ENCODE measurements around the gene ECT2.
"Not testable (repeated sequence)": the region's sequence is repeated elsewhere in the genome, so short reads cannot be mapped to it uniquely, and the experiment has no call there.

The ECT2 gene

DNA sequence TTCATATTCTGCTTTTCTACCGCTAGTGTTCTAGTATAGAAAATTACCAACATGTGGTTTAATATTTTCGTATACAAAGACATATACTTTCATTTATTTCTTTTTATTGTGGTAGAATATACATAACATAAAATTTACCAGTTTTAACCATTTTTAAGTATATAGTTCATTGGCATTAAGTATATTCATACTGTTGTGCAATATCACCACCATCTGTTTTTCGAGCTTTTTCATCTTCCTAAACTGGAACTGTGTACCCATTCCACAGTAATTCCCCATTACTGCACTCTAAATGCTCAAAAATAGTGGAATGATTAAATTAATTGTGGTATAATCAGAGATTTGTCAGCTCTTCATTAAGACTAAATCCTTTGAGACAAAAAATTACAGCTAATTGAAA lies 62.9 kb downstream of the ECT2 start:
- CTCF ChIA-PET: no interaction called here
- POLR2A ChIA-PET: no interaction called here
- no peak for TF ChIP-seq LEF1 (IDR thresholded peaks at IDR 0.05; ENCODE audit: borderline replicate concordance)
- no peak for TF ChIP-seq FOXA1 (IDR thresholded peaks at IDR 0.05)
- TF ChIP-seq SP1 (IDR thresholded peaks at IDR 0.05): no peak
- TF ChIP-seq, protein P1, sequence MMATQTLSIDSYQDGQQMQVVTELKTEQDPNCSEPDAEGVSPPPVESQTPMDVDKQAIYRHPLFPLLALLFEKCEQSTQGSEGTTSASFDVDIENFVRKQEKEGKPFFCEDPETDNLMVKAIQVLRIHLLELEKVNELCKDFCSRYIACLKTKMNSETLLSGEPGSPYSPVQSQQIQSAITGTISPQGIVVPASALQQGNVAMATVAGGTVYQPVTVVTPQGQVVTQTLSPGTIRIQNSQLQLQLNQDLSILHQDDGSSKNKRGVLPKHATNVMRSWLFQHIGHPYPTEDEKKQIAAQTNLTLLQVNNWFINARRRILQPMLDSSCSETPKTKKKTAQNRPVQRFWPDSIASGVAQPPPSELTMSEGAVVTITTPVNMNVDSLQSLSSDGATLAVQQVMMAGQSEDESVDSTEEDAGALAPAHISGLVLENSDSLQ (IDR thresholded peaks at IDR 0.05): no peak
- TF ChIP-seq ZNF384 (IDR thresholded peaks at IDR 0.05): no peak
- TF ChIP-seq ELF4 (IDR thresholded peaks at IDR 0.05): no peak

DNA sequence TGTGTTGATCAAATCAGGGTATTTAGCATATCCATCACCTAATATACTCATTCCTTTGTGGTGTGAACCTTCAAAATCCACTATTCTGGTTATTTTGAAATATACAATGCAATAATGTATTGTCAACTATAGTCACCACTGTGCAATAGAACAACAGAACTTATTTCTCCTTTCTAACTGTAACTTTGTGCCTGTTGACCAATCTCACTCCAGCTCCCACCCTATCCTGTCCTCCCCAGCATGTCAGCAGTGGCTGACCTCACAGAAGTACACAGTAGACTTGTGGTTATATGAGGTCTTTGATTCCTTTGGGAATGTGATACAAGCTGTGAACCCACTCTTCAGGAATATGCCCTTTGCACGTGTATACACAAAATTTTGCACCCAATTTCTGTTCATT lies 64.2 kb downstream of the ECT2 start:
- TF ChIP-seq FOXA1 (IDR thresholded peaks at IDR 0.05): no peak
- no peak for TF ChIP-seq BHLHE40 (IDR thresholded peaks at IDR 0.05; ENCODE audit: borderline replicate concordance)
- no peak for TF ChIP-seq FOXK2 (IDR thresholded peaks at IDR 0.05)
- TF ChIP-seq ZNF384 (IDR thresholded peaks at IDR 0.05): no peak
- TF ChIP-seq SP1 (IDR thresholded peaks at IDR 0.05): no peak
- TF ChIP-seq TARDBP (IDR thresholded peaks at IDR 0.05): no peak
- no peak for TF ChIP-seq L3MBTL2 (conservative IDR thresholded peaks at IDR 0.05)
- TF ChIP-seq LEF1 (IDR thresholded peaks at IDR 0.05; ENCODE audit: borderline replicate concordance): no peak
- no peak for TF ChIP-seq FOXM1 (IDR thresholded peaks at IDR 0.05; ENCODE audit: borderline replicate concordance)
- TF ChIP-seq CTBP1 (IDR thresholded peaks at IDR 0.05; ENCODE audit: borderline replicate concordance): no peak
- TF ChIP-seq SUZ12 (IDR thresholded peaks at IDR 0.05): no peak
- no peak for TF ChIP-seq NFRKB (IDR thresholded peaks at IDR 0.05)
- no peak for TF ChIP-seq ELF4 (IDR thresholded peaks at IDR 0.05)
- TF ChIP-seq, protein P1 (IDR thresholded peaks at IDR 0.05): no peak
- no peak for TF ChIP-seq ARNT (IDR thresholded peaks at IDR 0.05)
- ChIA-PET POLR2A (no interaction called here), CTCF (no interaction called here)
- no peak for DNase-seq (ENCODE audit: extremely low spot score)

More for the DNA sequence above, 62.9 kb downstream of the ECT2 start:
- no peak for DNase-seq (ENCODE audit: extremely low spot score)

DNA sequence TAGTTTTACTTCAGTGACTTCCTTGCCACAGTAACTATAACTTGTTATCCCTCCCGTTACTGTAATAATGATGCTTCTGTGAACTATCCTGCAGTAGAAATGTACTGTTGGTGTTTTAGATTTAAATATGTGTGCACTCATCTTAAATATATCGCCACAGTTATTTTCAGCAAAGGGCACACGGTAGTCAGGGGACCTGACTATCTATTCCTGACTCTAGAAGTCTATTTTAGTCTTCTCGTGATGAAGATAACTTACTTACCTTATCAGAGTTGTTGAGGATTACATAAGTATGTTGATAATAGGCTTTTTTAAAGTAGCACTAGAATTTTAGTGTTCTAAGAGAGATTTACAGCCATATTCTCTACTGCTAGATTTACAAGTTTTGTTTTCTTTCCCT lies 65.3 kb downstream of the ECT2 start:
- ChIA-PET CTCF (no interaction called here), POLR2A (no interaction called here)
- no peak for DNase-seq (ENCODE audit: extremely low spot score)
- TF ChIP-seq FOXK2 (IDR thresholded peaks at IDR 0.05) (no peak), FOXM1 (IDR thresholded peaks at IDR 0.05; ENCODE audit: borderline replicate concordance) (no peak)
- TF ChIP-seq, protein P1 (IDR thresholded peaks at IDR 0.05): no peak

DNA sequence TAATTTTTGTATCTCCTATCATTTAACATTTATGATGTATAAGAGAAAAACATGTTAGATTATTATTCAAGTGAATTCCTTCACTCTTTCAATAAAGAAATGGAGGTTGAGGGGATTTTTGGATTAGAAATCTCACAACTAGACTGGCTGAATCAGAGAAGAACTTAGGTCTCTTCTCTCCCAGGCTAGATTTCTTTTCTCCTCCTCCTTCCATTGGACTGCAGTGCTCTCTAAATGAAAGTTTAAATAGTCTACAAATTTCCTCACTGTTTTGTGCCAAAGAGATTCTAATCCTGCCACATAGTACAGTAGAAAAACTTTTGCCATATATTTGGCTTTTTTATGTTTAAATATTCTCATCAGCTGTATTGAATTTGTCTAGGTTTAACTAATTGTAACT lies 65.8 kb downstream of the ECT2 start:
- no peak for TF ChIP-seq ELF4 (IDR thresholded peaks at IDR 0.05)
- POLR2A ChIA-PET: no interaction called here
- CTCF ChIA-PET: no interaction called here
- DNase-seq (ENCODE audit: extremely low spot score): no peak

DNA sequence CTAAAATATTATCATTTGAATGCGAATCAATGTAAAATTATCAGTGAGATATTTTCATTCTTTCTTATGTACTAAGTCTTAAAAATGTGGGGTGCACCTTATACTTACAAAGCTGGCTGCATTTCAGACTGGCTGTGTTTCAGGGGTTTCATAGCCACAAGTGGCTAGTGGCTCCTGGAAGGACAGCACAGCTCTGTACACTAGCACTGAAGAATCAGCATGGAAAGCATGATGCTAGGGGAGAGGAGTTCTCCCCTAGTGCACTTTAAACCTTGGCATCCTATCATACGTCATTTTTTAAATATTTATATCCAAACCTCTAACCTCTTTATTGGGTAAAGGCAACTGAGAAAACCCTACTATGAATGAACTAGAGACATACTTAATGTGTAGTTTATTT lies 66.4 kb downstream of the ECT2 start:
- ChIA-PET POLR2A (no interaction called here), CTCF (no interaction called here)
- no peak for TF ChIP-seq TARDBP (IDR thresholded peaks at IDR 0.05)
- no peak for TF ChIP-seq BHLHE40 (IDR thresholded peaks at IDR 0.05; ENCODE audit: borderline replicate concordance)
- no peak for TF ChIP-seq L3MBTL2 (conservative IDR thresholded peaks at IDR 0.05)
- no peak for TF ChIP-seq SUZ12 (IDR thresholded peaks at IDR 0.05)
- TF ChIP-seq FOXK2 (IDR thresholded peaks at IDR 0.05): no peak
- TF ChIP-seq LEF1 (IDR thresholded peaks at IDR 0.05; ENCODE audit: borderline replicate concordance): no peak
- TF ChIP-seq NFRKB (IDR thresholded peaks at IDR 0.05): no peak
- no peak for TF ChIP-seq CTBP1 (IDR thresholded peaks at IDR 0.05; ENCODE audit: borderline replicate concordance)
- TF ChIP-seq FOXA1 (IDR thresholded peaks at IDR 0.05): no peak
- no peak for DNase-seq (ENCODE audit: extremely low spot score)

DNA sequence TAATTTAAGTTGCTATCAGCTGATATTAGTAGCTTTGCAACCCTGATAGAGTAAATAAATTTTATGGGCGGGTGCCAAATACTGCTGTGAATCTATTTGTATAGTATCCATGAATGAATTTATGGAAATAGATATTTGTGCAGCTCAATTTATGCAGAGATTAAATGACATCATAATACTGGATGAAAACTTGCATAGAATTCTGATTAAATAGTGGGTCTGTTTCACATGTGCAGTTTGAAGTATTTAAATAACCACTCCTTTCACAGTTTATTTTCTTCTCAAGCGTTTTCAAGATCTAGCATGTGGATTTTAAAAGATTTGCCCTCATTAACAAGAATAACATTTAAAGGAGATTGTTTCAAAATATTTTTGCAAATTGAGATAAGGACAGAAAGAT lies 70.0 kb downstream of the ECT2 start:
- DNase-seq (ENCODE audit: extremely low spot score): no peak
- TF ChIP-seq CTBP1 (IDR thresholded peaks at IDR 0.05; ENCODE audit: borderline replicate concordance) (no peak), TARDBP (IDR thresholded peaks at IDR 0.05) (no peak), SUZ12 (IDR thresholded peaks at IDR 0.05) (no peak), BHLHE40 (IDR thresholded peaks at IDR 0.05; ENCODE audit: borderline replicate concordance) (no peak), FOXK2 (IDR thresholded peaks at IDR 0.05) (no peak), FOXA1 (IDR thresholded peaks at IDR 0.05) (no peak), ARNT (IDR thresholded peaks at IDR 0.05) (no peak), LEF1 (IDR thresholded peaks at IDR 0.05; ENCODE audit: borderline replicate concordance) (no peak), L3MBTL2 (conservative IDR thresholded peaks at IDR 0.05) (no peak), HDGF (IDR thresholded peaks at IDR 0.05; ENCODE audit: borderline replicate concordance) (no peak), ELF4 (IDR thresholded peaks at IDR 0.05) (no peak), ZNF384 (IDR thresholded peaks at IDR 0.05) (no peak), NFRKB (IDR thresholded peaks at IDR 0.05) (no peak), SP1 (IDR thresholded peaks at IDR 0.05) (no peak)
- TF ChIP-seq, protein P1 (IDR thresholded peaks at IDR 0.05): no peak
- POLR2A ChIA-PET: no interaction called here
- CTCF ChIA-PET: no interaction called here

DNA sequence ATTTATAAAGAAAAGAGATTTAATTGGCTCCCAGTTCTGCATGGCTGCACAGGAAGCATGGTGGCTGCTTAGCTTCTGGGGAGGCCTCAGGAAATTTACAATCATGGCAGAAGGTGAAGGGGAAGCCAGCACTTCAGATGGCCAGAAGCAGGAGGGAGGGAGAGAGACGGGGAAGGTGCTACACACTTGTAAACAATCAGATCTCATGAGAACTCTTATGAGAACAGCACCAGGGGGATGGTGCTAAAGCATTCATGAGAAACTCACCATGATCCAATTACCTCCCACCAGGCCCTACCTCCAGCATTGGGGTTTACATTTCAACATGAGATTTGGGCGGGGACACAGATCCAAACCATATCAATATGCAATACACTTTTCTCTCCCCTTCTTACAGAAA lies 73.7 kb downstream of the ECT2 start:
- TF ChIP-seq FOXA1 (IDR thresholded peaks at IDR 0.05) (no peak), SUZ12 (IDR thresholded peaks at IDR 0.05) (no peak), TARDBP (IDR thresholded peaks at IDR 0.05) (no peak), ELF4 (IDR thresholded peaks at IDR 0.05) (no peak), BHLHE40 (IDR thresholded peaks at IDR 0.05; ENCODE audit: borderline replicate concordance) (no peak), L3MBTL2 (conservative IDR thresholded peaks at IDR 0.05) (no peak), CTBP1 (IDR thresholded peaks at IDR 0.05; ENCODE audit: borderline replicate concordance) (no peak), NFRKB (IDR thresholded peaks at IDR 0.05) (no peak)
- CTCF ChIA-PET: no interaction called here
- DNase-seq (ENCODE audit: extremely low spot score): no peak
- POLR2A ChIA-PET: no interaction called here

DNA sequence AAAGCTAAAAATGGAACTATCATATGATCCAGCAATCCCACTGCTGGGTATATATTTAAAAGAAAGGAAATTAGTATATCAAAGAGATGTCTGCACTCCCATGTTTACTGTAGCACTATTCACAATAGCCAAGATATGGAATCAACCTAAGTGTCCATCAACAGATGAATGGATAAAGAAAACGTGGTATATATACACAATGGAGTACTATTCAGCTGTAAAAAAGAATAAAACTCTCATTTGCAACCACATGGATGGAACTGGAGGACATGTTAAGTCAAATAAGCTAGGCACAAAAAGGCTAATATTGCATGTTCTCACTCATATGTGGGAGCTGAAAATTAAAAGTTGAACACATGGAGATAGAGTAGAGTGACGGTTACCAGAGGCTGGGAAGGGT lies 76.7 kb downstream of the ECT2 start:
- DNase-seq (ENCODE audit: extremely low spot score); POLR2A ChIA-PET; CTCF ChIA-PET: not testable (repeated sequence)

Data from HEK293T (cell line).